Glomerular endothelial cell (primary cell): ENCODE data around the gene SYCP2. TPM values are rescaled to one million over a fixed set of nuclear protein-coding genes. Genes with fewer than 3 reads are reported as not detected.
"Not testable (repeated sequence)": the region's sequence is repeated elsewhere in the genome, so short reads cannot be mapped to it uniquely, and the experiment has no call there.

Source experiments
- DNase-seq: peaks from one replicate; pipeline ENCODE4 v3.0.0-alpha.2; 2011; ENCODE audit warnings: low read depth, low spot score; ENCODE audit errors: extremely low read depth
- total RNA-seq: library from RNA; depleted of rRNA; stranded (reverse); fragments of >200 nt; gene quantifications from 2 replicates; pipeline ENCODE4 v1.2.3, GENCODE V29; 2015

SYCP2 gene
- total RNA-seq, 1 donor from 2014 or later: 0.23 TPM

DNA sequence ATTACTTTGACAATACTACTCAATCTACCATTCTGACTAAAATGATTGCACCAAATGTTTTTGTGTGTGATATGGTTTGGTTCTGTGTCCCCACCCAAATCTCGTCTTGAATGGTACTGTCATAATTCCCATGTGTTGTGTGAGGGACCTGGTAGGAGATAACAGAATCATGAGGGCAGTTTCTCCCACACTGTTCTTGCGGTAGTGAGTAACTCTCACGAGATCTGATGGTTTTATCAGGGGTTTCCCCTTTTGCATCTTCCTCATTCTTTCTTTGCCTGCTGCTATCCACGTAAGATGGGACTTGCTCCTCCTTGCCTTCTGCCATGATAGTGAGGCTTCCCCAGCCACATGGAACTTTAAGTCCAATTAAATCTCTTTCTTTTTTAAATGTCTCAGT is 20.8 kb downstream of the SYCP2 start:
- DNase-seq: no peak

DNA sequence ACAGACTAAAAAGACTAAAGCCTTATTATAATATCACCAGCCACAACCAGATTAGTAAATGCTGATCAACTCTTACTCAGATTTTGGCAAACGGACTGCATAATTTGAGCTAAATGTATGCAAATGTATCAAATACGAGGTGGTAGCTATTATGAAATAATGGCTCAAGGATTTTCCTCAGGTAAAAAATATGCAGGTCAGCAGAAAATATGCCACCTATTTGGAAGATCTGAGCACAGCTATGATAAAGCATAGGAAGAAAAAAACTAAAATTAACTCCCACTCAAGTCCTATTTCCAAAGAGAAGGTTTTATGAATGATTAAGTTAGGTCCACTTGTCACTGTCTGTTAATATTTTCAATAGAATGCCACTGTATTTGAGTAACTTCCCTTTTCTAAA is 22.4 kb downstream of the SYCP2 start:
- DNase-seq: no peak

DNA sequence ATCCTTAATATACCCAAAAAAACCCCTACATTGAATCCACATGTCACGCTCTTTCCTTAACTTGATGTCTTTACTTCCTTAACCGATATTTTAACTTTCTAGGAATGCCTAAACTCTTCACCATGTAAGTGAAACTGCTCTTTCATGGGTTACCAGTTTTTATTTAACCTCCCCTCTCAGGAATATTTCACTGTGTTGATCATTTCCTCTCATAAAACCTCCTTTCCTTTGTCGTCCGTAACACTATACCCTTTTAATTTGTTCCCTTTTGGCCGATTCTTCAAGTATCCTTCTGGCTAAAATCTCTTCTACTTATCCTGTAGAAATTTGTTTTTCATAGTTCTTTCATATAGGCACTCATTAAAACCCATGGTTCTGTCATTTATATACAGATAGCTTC is 24.6 kb downstream of the SYCP2 start:
- no peak for DNase-seq

DNA sequence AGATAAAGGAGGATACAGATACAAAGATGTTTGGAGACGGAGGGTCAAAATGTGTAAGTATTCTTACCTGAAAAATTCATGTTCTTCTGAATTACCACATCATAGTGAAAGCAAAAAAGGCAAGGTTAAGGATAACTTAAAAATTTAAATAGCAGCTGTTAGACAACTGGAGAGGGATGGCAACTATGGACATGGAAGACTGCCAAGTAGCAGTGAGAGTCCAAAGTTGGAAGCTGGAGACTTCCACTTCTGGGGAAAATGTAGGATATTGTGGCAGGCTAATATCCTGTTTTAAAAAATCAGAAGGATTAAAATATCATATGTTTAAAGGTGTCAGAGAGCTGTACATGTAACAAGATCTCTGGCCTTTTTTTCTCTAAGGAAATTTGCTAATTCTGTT is 29.8 kb downstream of the SYCP2 start:
- DNase-seq: no peak

DNA sequence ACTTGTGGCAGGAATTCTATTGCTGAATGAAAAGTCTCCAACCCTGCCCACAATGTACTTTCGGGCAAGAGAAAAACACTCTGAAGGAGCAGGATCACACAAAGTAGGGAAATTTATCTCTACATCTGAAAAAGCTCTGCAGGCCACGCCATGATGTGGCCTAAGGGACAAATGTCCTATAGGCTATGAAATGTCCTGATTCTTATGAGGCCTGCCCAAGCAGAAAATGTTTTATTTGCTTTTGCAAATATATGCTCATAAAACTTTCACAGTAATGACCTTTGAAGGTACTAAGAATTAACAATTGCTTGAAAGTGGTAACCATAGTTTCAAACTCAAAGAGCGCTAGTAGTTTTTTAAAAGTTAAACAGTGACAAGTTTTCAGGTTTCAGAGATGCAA is 31.0 kb downstream of the SYCP2 start:
- DNase-seq: no peak

DNA sequence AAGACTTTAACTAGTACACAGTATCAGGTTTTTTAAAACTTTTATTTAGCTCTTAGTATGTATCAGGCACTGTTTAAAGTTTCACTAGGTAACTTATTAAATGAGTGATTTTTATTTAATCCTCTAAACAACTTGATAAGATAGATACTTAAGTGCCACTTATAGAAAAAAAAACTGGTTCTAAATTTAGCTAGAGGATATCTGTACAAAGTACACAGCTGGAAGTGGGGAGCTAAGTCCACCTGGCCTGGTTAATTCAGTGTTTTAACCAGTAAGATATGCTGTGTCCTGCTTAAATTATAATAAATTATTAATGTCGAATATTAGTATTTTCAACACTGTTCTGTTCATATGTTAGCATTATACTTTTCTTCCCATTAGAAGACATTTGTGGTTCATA is 37.5 kb downstream of the SYCP2 start:
- DNase-seq: no peak

DNA sequence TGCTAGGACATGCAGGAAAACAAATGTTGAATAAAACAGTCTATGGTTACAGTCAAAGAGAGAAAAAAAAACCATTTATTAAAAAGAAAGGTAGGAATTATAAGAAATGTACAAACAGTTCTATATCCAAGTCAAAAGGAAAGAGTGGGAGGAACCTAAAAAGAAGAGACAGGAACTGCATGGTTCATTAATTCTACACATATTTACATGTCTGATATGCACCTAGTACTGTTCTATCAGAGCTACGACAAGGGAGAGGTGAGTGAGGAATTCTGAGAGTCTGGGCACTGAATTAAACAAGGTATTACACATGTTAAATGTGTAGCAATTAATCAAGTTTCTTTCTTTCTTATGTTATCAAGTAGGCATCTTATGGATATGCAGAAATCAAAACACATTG is 41.9 kb downstream of the SYCP2 start:
- no peak for DNase-seq

DNA sequence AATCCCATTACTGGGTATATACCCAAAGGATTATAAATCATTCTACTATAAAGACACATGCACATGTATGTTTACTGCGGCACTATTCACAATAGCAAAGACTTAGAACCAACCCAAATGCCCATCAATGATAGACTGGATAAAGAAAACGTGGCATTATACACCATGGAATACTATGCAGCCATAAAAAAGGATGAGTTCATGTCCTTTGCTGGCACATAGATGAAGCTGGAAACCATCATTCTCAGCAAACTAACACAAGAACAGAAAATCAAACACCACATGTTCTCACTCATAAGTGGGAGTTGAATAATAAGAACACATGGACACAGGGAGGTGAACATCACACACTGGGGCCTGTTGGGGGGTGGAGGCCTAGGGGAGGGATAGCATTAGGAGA is 43.4 kb downstream of the SYCP2 start:
- DNase-seq: not testable (repeated sequence)

DNA sequence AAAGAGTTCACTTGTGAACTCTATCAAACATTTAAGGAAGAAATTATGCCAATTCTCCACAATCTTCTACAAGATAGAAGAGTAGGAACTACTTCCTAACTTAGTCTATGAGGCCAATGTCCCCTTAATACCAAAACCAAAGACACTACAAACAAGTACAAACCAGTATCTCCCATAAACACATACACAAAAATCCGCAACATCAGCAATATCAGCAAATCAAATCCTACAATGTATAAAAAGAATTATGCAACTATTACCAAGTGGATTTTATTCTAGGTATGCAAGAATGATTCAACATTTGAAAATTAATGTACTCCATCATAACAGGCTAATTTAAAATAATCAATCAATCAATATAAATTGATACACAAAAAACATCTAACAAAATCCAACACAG is 45.4 kb downstream of the SYCP2 start:
- no peak for DNase-seq

DNA sequence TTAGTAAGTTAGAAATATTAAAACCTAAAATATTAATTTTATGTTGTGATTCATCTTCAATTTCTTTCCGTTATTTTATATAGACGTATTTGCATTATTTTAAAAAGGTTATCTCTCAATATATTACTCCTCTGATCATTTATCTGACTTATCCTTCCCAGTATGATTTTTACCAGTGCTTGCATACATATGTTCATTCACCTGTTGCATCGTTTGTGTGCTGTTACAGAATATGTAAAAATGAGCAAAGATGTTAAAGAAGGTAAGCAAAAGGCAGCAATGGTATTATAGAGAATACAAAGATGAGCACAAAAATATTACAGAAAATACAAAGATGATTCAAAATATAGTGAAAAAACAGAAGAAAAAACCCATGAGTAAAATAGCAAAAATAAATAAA is 48.9 kb downstream of the SYCP2 start:
- no peak for DNase-seq

DNA sequence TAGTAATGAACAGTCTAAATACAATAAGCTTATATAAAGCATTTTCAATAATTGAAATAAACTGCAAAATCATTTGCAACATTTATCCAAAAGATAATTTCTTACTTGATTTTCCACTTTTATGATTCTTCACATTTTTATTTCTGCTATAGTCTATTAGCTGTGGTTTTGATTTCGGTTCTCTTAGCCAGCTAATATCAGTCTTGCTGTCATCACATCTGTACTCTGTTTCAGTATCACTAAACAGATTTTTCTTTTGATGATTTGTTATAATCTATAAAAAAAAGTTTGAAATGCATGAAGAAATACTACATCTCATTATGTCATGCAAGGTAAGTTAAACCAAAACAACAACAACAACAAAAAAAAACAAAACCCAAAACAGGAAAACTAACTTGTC is 53.2 kb downstream of the SYCP2 start:
- DNase-seq: no peak

DNA sequence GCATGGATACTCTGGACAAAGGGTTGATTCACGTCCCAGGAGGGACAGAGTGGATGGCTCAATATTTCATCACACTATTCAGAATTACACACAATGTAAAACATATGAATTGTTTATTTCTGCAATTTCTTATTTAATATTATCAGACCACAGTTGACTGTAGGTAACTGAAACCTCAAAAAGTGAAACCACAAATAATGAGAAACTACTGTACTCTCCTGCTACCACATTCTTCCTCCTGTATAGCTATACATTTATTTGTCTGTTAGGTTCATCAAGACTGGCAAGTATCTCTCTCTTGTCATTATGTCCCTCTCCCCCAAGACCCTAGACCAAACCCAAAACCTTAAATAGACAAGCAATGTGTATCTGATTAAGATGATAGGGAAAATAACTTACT is 60.0 kb downstream of the SYCP2 start:
- DNase-seq: no peak

DNA sequence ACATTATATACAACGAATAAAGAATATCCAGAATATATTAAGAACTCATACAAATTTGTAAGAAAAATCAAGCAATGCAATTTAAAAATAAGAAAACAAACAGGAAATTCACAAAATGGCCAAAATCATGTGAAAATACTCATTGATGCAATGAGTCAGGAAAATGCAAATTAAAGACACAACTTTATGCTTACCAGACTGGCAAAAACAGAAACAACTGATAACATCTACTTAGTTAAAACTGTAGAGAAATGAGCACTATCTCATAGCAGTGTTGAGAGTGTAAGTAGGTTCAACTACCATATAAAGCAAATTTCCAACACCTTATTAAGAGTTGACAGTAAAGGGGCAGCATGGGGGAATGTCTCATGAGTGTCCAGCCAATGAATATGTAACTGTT is 62.3 kb downstream of the SYCP2 start:
- no peak for DNase-seq

DNA sequence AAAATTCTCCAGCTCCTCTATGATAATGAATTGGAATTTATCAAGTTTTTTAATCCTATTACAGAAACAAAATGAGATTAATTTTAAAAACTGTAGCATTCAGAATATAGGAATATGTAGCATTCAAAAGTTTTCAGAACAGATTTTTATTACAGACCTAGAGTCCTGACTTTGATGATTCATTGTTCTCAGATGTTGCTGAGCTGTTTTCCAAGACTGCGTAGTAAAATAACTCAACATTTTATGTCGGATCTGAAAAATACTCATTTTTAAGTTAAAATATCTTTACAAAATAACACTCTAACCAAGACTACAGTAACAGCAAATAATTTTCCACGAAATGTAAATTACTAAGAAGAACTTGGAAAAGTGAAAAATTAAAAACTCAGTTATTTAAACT is 67.1 kb downstream of the SYCP2 start:
- no peak for DNase-seq

DNA sequence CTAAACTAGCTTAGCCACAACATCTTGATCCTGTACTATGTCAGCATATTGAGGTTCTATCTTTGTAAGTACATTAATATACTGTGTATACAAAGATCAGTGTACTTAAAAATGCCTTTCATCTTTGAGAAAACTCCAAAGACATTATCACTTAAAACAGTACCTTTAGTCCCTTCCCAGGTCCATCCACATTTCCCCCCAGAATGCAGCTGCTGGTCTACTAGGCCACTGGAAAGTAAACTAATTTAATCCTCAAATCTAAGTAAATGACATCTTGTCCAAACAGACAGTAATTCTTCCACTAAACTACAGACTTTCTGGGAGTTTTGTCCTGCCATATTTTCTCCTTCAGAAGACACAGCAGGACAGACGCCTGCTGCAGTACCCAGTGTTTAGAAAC is 68.7 kb downstream of the SYCP2 start:
- no peak for DNase-seq

DNA sequence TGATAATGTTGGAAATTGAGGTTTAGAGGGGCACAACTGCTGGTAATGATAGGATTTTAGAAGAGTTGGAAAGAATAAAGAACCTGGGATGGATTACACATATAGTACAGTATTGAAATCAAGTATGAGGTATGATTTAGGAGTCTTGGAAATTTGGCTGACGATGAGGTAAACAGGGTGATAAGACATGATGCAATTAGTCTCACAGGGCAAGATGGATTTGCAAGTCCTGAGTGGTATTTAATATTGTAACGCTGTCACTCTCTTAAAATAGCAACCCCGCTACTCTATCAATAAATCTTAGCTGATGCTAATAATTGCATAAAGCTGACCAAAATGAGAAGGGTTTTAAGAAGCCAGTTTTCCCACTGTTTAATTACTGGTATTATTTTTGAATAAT is 70.4 kb downstream of the SYCP2 start:
- no peak for DNase-seq

DNA sequence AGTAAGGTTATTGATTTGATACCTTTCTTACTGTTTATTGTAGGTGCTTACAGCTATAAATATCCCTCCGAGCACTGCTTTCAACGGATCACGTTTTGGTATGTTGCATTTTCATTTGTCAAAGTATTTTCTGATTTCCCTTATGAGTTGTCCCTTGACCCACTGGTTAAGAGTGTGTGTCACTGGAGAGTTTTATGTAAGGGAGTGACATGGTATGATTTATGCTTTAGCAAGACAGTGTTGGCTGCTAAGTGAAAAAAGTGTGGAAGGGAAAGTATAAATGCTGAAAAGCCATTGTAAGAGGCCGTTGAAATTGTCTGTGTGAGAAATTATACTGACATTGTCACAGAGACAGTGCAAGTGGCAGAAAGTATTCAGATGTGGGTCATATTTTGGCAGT is 72.0 kb downstream of the SYCP2 start:
- no peak for DNase-seq

DNA sequence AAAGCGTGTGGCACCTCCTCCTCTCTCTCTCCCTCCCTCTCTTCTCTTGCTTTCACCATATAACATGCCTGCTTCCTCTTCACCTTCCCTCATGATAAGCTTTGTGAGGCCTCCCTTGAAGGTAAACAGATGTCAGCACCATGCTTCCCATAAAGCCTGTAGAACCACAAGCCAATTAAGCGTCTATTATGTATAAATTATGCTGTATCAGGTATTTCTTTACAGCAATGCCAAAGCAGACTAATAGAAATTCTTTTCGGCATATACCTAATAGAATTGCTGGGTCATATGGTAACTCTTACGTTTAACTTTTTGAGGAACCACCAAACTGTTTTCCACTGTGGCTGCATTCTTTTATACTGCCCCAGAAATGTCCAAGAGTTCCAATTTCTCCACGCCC is 75.0 kb downstream of the SYCP2 start:
- no peak for DNase-seq

DNA sequence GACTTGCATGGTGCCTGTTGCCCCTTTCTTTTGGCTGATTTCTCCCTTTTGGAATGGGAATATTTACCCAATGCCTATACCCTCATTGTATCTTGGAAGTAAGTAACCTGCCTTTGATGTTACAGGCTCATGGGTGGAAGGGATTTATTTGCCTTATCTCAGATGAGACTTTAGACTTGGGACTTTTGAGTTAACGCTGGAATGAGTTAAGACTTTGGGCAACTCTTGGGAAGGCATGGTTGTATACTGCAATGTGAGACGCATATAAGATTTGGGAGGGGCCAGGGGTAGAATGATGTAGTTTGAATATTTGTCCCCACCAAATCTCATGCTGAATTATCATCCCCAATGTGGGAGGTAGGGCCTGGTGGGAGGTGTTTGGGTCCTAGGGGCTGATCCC is 75.5 kb downstream of the SYCP2 start:
- no peak for DNase-seq

DNA sequence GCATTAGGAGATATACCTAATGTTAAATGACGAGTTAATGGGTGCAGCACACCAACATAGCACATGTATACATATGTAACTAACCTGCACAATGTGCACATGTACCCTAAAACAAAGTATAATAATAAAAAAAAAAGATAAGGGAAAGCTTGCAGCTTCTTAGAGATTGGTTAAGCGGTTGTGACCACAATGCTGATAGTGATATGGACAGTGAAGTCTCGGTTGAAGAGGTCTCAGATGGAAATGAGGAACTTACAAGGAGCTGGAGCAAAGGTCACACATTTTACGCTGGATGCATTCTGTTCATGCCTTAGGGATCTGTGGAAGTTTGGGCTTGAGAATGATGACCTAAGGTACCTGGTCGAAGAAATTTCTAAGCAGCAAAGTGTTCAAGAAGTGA is 76.5 kb downstream of the SYCP2 start:
- not testable (repeated sequence) for DNase-seq

DNA sequence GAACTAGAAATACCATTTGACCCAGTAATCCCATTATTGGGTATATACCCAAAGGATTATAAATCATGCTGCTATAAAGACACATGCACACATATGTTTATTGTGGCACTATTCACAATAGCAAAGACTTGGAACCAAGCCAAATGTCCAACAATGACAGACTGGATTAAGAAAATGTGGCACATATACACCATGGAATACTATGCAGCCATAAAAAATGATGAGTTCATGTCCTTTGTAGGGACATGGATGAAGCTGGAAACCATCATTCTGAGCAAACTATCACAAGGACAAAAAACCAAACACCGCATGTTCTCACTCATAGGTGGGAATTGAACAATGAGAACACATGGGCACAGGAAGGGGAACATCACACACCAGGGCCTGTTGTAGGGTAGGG is 76.9 kb downstream of the SYCP2 start:
- DNase-seq: not testable (repeated sequence)

DNA sequence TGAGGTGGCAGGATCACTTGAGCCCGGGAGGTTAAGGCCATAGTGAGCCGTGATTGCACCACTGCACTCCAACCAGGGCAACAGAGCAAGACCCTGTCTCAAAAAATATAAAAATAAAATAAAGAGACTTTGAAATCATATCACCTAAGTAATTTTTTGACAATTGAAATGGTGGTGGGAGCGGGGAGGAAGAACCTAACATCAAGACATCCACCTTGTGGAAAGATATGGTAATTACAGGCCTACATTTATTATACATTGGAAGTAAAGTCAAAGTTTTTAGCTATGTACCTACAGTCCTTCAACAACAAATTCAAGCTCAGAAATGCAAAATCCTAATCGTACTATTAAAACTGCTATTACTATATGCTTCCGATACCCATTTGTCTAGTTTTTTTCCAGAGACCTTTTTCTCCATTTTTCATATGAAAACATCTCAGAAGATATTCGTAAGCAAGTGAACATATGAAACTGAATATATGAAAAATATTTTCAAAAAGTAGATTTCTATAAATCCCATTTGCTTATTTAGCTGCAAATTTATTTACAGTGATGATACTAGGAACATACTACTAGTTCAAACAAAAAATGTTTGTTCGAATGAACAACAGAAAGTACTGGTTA is 83.3 kb downstream of the SYCP2 start:
- DNase-seq: peak; percentile 4

DNA sequence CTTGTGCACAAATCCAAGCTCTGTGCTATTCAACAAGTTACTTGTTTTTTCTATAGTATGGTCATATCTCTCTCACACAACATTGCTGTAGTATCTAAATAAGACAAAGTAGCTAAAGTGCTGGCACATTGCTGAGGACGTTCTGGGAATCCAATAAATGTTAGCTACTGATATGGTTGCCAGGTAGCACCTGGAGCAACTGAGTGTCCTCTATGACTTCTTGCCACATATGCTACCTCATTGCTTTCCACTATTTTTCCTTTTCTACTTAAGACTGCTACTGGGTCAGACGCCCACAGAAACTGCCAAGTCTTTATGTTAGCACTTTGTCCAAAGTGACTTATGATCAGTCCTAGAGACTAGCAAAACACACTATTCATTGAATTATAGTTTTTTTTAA is 85.3 kb downstream of the SYCP2 start:
- DNase-seq: no peak

DNA sequence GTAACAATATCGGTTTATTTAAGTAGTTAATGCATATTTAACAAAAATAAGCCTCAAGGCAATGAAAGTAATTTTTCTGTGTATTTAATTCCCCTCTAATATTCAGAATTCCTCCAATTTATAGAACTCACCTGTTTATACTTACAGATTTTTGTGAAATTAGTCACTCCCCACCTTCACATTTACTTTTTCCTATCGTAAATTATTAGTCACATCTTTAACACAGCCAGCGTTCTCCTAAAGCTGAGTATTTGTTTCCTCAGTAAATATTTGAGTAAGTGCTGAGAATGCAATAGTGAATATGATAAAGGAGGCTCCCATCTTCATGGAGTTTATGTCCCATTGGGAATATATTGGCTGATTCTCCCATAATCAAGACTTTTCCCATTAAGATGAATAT is 88.0 kb downstream of the SYCP2 start:
- no peak for DNase-seq
